Sigmoid colon (tissue), 4 donors: ENCODE data around the gene NQO2.

Experiments used
- EP300 ChIP-seq, 4 donors: sonication (generic); formaldehyde crosslinking; IDR thresholded peaks; one replicate each; pipeline ENCODE4 v1.6.1; 2017; ENCODE audit warnings: antibody characterized with exemption in 4 of 4
- POLR2A ChIP-seq, 2 donors: fragments of 450-650 bp; IDR thresholded peaks; one replicate each; pipeline ENCODE4 v1.6.1; 2016; ENCODE audit warnings: antibody characterized with exemption in 2 of 2, mild to moderate bottlenecking in 2 of 2, moderate library complexity in 2 of 2
- POLR2AphosphoS5 ChIP-seq, 4 donors: sonication (generic); formaldehyde crosslinking; IDR thresholded peaks; one replicate each; pipeline ENCODE4 v1.6.1; 2017; ENCODE audit warnings: antibody characterized with exemption in 4 of 4
- TF ChIP-seq, protein P1 (sequence below), 4 experiments: fragments of 450-650 bp in 3 of 4; fragments of 200-600 bp in 1 of 4; IDR thresholded peaks; one replicate each; pipeline ENCODE4 v1.5.1; 2016 to 2019; ENCODE audit warnings: antibody characterized with exemption in 4 of 4, mild to moderate bottlenecking in 3 of 4, moderate library complexity in 2 of 4

DNA sequence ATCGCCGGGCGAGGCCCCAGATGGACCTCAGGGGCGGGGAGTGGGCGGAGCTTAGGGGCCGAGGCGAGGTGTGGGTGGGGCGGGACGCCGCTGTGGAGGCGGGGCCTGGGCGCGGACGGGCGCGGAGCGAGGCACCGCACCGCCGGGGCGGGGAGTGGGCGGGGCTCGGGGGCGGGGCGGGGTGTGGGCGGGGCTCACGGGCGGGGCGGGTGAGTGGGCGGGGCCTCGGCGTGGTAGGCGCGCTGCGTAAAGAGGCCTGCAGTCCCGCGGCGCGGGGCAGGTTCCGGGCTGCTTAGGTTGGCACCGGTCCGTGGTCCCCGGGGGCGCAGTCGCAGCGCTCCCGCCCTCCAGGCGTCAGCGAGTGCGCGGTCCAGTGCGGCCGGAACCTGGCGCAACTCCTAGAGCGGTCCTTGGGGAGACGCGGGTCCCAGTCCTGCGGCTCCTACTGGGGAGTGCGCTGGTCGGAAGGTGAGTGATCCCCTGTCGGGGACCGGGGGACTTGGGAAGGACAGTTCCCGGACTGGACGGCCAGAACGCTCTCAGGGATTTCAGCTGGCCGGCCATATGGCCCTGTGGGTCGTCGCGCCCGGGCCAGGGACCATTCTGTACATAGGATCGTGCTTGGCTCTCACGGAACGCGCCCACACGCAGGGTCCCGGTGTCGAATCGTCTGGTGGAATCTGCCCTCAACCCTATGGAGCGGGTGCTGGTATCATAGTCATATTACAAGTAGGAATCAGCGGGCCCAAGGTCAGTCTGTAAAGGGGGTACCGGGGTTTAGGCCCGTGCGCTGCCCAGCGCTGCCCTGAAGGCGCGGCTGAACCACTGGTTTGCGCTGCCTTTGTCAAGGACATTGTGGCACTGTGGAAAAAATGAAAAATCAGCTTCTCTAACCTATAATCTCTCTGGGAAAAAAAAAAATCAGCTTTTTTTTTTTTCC lies at the start of gene NQO2:
- TF ChIP-seq, protein P1, sequence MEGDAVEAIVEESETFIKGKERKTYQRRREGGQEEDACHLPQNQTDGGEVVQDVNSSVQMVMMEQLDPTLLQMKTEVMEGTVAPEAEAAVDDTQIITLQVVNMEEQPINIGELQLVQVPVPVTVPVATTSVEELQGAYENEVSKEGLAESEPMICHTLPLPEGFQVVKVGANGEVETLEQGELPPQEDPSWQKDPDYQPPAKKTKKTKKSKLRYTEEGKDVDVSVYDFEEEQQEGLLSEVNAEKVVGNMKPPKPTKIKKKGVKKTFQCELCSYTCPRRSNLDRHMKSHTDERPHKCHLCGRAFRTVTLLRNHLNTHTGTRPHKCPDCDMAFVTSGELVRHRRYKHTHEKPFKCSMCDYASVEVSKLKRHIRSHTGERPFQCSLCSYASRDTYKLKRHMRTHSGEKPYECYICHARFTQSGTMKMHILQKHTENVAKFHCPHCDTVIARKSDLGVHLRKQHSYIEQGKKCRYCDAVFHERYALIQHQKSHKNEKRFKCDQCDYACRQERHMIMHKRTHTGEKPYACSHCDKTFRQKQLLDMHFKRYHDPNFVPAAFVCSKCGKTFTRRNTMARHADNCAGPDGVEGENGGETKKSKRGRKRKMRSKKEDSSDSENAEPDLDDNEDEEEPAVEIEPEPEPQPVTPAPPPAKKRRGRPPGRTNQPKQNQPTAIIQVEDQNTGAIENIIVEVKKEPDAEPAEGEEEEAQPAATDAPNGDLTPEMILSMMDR (IDR thresholded peaks at IDR 0.05), result peak in 1 of 4 experiments; percentile 18
- TF ChIP-seq EP300 (IDR thresholded peaks at IDR 0.05) (no peak), POLR2A (IDR thresholded peaks at IDR 0.05) (peak; percentile 74 to 85), POLR2AphosphoS5 (IDR thresholded peaks at IDR 0.05) (peak; percentile 89 to 95 (median 94))
